ENCODE measurements around the gene MED31. TPM values are rescaled to one million over a fixed set of nuclear protein-coding genes. Genes with fewer than 3 reads are reported as not detected.
"Not testable (repeated sequence)": the region's sequence is repeated elsewhere in the genome, so short reads cannot be mapped to it uniquely, and the experiment has no call there.

MED31 gene
- polyA plus RNA-seq, 1 donor from 2014 or later: 27.3 TPM

- Histone ChIP-seq H3K9me2 (ENCODE audit: insufficient read depth, low read length) (no peaks in the 10 kb centered on the region), H2AFZ (ENCODE audit: low read depth, low read length) (no peak overlapping the region), H3K4me3 (ENCODE audit: low read length) (no peak overlapping the region), H3K36me3 (ENCODE audit: insufficient read depth, low read length) (peaks cover 8% of the 10 kb centered on the region), H3K79me2 (replicated peaks; ENCODE audit: insufficient read depth, low read length) (no peaks in the 10 kb centered on the region), H3K9ac (ENCODE audit: low read length) (no peak overlapping the region), H3K27me3 (ENCODE audit: insufficient read depth, low read depth, low read length) (no peaks in the 10 kb centered on the region), H3K4me2 (ENCODE audit: low read length) (no peak overlapping the region), H3F3A (ENCODE audit: insufficient read depth, low read length, poor library complexity, severe bottlenecking) (no peaks in the 10 kb centered on the region), H3K9me3 (ENCODE audit: low read length) (no peaks in the 10 kb centered on the region), H3K27ac (ENCODE audit: low read length) (no peak overlapping the region), H4K20me1 (ENCODE audit: insufficient read depth) (no peaks in the 10 kb centered on the region)
- TF ChIP-seq CTCF (IDR thresholded peaks at IDR 0.05; ENCODE audit: poor library complexity, severe bottlenecking) (no peak), POLR2AphosphoS5 (IDR thresholded peaks at IDR 0.05) (no peak), RAD21 (conservative IDR thresholded peaks at IDR 0.05) (no peak), REST (IDR thresholded peaks at IDR 0.05; ENCODE audit: borderline replicate concordance) (no peak), TAF1 (IDR thresholded peaks at IDR 0.05; ENCODE audit: low read depth) (no peak), MXI1 (conservative IDR thresholded peaks at IDR 0.05; ENCODE audit: poor library complexity, severe bottlenecking) (no peak), EP300 (conservative IDR thresholded peaks at IDR 0.05; ENCODE audit: poor library complexity, severe bottlenecking) (no peak), SMC3 (conservative IDR thresholded peaks at IDR 0.05; ENCODE audit: poor library complexity) (no peak), EZH2 (IDR thresholded peaks at IDR 0.05; ENCODE audit: borderline replicate concordance, insufficient read depth, low read length, poor library complexity, severe bottlenecking) (no peak)
Observed at GRCh38 chr17:6596511-6596910, 54.9 kb downstream of the MED31 start.

GRCh38 chr17:6596081-6596480 is 55.3 kb downstream of the MED31 start:
- no peaks in the 10 kb centered on the region for H3K9me3 ChIP-seq (ENCODE audit: low read length)
- H2AFZ ChIP-seq (ENCODE audit: low read depth, low read length): no peak overlapping the region
- no peaks in the 10 kb centered on the region for H3F3A ChIP-seq (ENCODE audit: insufficient read depth, low read length, poor library complexity, severe bottlenecking)
- H3K4me2 ChIP-seq (ENCODE audit: low read length): no peak overlapping the region
- H3K9me2 ChIP-seq (ENCODE audit: insufficient read depth, low read length): no peaks in the 10 kb centered on the region
- no peaks in the 10 kb centered on the region for H3K79me2 ChIP-seq (replicated peaks; ENCODE audit: insufficient read depth, low read length)
- no peak overlapping the region for H3K9ac ChIP-seq (ENCODE audit: low read length)
- no peak overlapping the region for H3K4me3 ChIP-seq (ENCODE audit: low read length)
- TF ChIP-seq CTCF (IDR thresholded peaks at IDR 0.05; ENCODE audit: poor library complexity, severe bottlenecking) (no peak), MXI1 (conservative IDR thresholded peaks at IDR 0.05; ENCODE audit: poor library complexity, severe bottlenecking) (no peak), EZH2 (IDR thresholded peaks at IDR 0.05; ENCODE audit: borderline replicate concordance, insufficient read depth, low read length, poor library complexity, severe bottlenecking) (no peak), TAF1 (IDR thresholded peaks at IDR 0.05; ENCODE audit: low read depth) (no peak), POLR2AphosphoS5 (IDR thresholded peaks at IDR 0.05) (no peak), REST (IDR thresholded peaks at IDR 0.05; ENCODE audit: borderline replicate concordance) (no peak), SMC3 (conservative IDR thresholded peaks at IDR 0.05; ENCODE audit: poor library complexity) (no peak), RAD21 (conservative IDR thresholded peaks at IDR 0.05) (no peak), EP300 (conservative IDR thresholded peaks at IDR 0.05; ENCODE audit: poor library complexity, severe bottlenecking) (no peak)
- no peaks in the 10 kb centered on the region for H3K27me3 ChIP-seq (ENCODE audit: insufficient read depth, low read depth, low read length)
- H3K36me3 ChIP-seq (ENCODE audit: insufficient read depth, low read length): peaks cover 11% of the 10 kb centered on the region
- no peak overlapping the region for H3K27ac ChIP-seq (ENCODE audit: low read length)
- no peaks in the 10 kb centered on the region for H4K20me1 ChIP-seq (ENCODE audit: insufficient read depth)

- not testable (repeated sequence) for H3K9me2 ChIP-seq (ENCODE audit: insufficient read depth, low read length); H3K4me3 ChIP-seq (ENCODE audit: low read length); H4K20me1 ChIP-seq (ENCODE audit: insufficient read depth); H3K9me3 ChIP-seq (ENCODE audit: low read length); H3F3A ChIP-seq (ENCODE audit: insufficient read depth, low read length, poor library complexity, severe bottlenecking); H2AFZ ChIP-seq (ENCODE audit: low read depth, low read length); H3K9ac ChIP-seq (ENCODE audit: low read length); H3K27me3 ChIP-seq (ENCODE audit: insufficient read depth, low read depth, low read length); H3K27ac ChIP-seq (ENCODE audit: low read length); H3K79me2 ChIP-seq (replicated peaks; ENCODE audit: insufficient read depth, low read length); H3K36me3 ChIP-seq (ENCODE audit: insufficient read depth, low read length); H3K4me2 ChIP-seq (ENCODE audit: low read length)
Observed at GRCh38 chr17:6593371-6593770, 58.0 kb downstream of the MED31 start.

All from neural cell (in vitro differentiated cells).